ENCODE measurements around the gene OR6X1.

Gene OR6X1

DNA sequence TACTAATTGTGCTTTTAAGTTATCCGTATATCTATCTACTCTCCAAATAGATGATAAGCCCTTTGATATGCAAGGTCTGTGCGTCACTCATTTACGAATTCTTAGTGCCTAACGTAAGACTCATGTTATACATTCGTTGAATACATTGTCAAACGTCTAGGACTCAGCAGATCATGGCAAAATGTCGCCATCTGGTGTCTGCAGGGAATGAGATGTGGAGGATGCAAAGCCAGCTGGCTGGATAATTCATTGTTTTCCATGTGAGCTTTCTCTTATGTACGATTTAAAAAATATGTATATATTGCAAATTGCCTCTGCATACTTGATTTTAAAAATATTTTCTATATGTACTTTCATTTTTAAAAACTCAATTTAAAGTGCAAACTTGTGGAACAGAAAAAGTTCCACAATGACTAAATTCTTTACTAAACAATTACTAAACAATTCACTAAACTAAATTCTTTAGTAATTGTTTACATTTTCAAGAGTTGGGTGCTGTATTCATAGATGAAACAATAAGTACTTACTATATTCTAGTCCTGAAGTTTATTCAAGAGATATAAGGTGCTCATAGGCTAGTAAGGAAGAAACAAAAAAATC is 46.6 kb downstream of the OR6X1 start:
- no peak overlapping the region for H3K4me3 ChIP-seq (ENCODE audit: low read length)
- peak; percentile 57 for DNase-seq (ENCODE audit: low read depth, low spot score)

DNA sequence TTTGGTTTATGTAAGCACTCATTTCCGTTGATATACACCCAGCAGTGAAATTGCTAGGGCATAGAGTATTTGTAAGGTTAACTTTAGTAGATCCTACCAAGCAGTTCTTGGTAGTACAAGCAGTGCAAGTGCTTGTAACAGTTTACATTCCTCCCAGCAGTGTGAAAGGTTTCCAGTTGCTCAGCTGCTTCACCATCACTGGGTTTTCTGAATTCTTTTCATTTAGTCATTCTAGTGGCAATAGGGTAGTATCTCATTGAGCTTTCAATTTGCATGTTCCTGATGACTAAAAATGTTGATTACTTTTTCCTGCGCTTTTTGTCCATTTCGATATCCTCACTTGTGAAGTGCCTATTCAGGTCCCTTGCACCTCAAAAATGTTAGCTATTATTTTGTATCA is 47.1 kb downstream of the OR6X1 start:
- no peak for DNase-seq (ENCODE audit: low read depth, low spot score)

DNA sequence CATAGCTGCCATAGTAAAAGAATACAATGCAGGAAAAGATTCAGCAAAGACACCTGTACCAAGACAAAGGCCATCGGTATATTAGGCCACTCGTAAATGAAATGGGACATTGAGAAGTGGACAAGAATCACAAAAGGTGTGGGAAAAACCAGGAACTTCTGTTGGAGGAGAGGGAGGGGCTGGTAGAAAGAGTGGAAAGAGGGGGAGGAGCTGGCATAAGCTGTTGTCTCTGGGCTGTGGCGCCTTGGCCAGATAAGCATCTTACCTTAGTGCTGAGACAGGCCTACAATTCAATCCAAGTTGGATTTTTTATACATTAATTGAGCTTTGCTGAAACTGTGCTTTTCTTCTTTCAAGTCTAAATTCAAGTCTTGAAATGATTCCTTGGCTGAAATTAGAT is 50.0 kb downstream of the OR6X1 start:
- DNase-seq (ENCODE audit: low read depth, low spot score), result no peak
- H3K4me3 ChIP-seq (ENCODE audit: low read length), result no peak overlapping the region

More for the DNA sequence above, 47.1 kb downstream of the OR6X1 start:
- H3K4me3 ChIP-seq (ENCODE audit: low read length), result no peak overlapping the region

All from Jurkat, Clone E6-1 (cell line).